Uterus (tissue), 2 donors: ENCODE results near the gene DIAPH2.

ENCODE experiments used
- POLR2A ChIP-seq, 2 donors: fragments of 450-650 bp; IDR thresholded peaks; one replicate each; pipeline ENCODE4 v1.6.1; 2016; ENCODE audit warnings: antibody characterized with exemption in 2 of 2, mild to moderate bottlenecking in 1 of 2, moderate library complexity in 1 of 2
- TF ChIP-seq, protein P1 (sequence below), 4 experiments: fragments of 200-600 bp in 2 of 4; fragments of 450-650 bp in 2 of 4; sonication (generic) in 2 of 4; IDR thresholded peaks; one replicate each; pipeline ENCODE4 v1.5.1; 2016 to 2019; ENCODE audit warnings: antibody characterized with exemption in 4 of 4, mild to moderate bottlenecking in 2 of 4, moderate library complexity in 1 of 4

DNA sequence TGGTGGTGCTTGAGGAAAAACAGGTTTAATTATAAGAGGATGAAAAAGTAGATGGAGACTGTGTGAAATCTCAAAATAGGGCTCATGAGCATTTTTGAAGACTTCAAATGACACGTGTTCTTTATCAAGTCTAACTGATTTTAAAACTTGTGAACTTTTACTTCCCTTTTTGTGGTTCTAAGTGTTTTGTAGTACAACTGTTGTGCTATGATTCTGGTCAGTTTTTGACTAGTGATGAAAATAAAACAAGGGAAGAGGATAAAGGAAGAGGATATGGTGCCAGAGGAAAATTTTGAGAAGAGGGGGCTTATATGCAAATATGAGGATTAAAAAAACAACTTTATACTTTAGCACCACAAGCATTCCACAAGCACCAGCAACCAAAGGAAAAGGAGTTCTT is 843.1 kb downstream of the DIAPH2 start:
- no peak for TF ChIP-seq POLR2A (IDR thresholded peaks at IDR 0.05)
- TF ChIP-seq, protein P1, sequence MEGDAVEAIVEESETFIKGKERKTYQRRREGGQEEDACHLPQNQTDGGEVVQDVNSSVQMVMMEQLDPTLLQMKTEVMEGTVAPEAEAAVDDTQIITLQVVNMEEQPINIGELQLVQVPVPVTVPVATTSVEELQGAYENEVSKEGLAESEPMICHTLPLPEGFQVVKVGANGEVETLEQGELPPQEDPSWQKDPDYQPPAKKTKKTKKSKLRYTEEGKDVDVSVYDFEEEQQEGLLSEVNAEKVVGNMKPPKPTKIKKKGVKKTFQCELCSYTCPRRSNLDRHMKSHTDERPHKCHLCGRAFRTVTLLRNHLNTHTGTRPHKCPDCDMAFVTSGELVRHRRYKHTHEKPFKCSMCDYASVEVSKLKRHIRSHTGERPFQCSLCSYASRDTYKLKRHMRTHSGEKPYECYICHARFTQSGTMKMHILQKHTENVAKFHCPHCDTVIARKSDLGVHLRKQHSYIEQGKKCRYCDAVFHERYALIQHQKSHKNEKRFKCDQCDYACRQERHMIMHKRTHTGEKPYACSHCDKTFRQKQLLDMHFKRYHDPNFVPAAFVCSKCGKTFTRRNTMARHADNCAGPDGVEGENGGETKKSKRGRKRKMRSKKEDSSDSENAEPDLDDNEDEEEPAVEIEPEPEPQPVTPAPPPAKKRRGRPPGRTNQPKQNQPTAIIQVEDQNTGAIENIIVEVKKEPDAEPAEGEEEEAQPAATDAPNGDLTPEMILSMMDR (IDR thresholded peaks at IDR 0.05), result no peak
